Measurements from ENCODE around the gene CHRND.

Gene CHRND

GRCh38 chr2:232534940-232535651, 9.1 kb downstream of the CHRND start:
- Histone ChIP-seq H2AFZ (no peak overlapping the region), H3K4me3 (ENCODE audit: low read depth, low read length) (no peak overlapping the region), H3K79me2 (no peaks in the 10 kb centered on the region), H3K9ac (no peak overlapping the region), H3K27ac (no peak overlapping the region), H3K9me3 (ENCODE audit: control insufficient read depth, low read length) (no peaks in the 10 kb centered on the region), H3K27me3 (ENCODE audit: control insufficient read depth, insufficient read depth, low read length) (no peaks in the 10 kb centered on the region), H3K4me1 (no peaks in the 10 kb centered on the region), H3K4me2 (ENCODE audit: low read length) (no peak overlapping the region), H3K36me3 (ENCODE audit: control insufficient read depth, insufficient read depth, low read length) (no peaks in the 10 kb centered on the region)
- TF ChIP-seq CTCF (IDR thresholded peaks at IDR 0.05) = no peak

GRCh38 chr2:232535761-232536530, 10.0 kb downstream of the CHRND start:
- H3K9me3 ChIP-seq (ENCODE audit: control insufficient read depth, low read length) = no peaks in the 10 kb centered on the region
- no peak overlapping the region for H2AFZ ChIP-seq
- H3K4me1 ChIP-seq = no peaks in the 10 kb centered on the region
- H3K79me2 ChIP-seq = no peaks in the 10 kb centered on the region
- no peak for TF ChIP-seq CTCF (IDR thresholded peaks at IDR 0.05)
- no peak overlapping the region for H3K4me3 ChIP-seq (ENCODE audit: low read depth, low read length)
- no peak overlapping the region for H3K9ac ChIP-seq
- H3K4me2 ChIP-seq (ENCODE audit: low read length) = no peak overlapping the region
- no peaks in the 10 kb centered on the region for H3K36me3 ChIP-seq (ENCODE audit: control insufficient read depth, insufficient read depth, low read length)
- H3K27ac ChIP-seq = no peak overlapping the region
- H3K27me3 ChIP-seq (ENCODE audit: control insufficient read depth, insufficient read depth, low read length) = no peaks in the 10 kb centered on the region

GRCh38 chr2:232537079-232537478, 11.1 kb downstream of the CHRND start:
- H2AFZ ChIP-seq = no peak overlapping the region
- no peak overlapping the region for H3K27ac ChIP-seq
- H3K79me2 ChIP-seq = no peaks in the 10 kb centered on the region
- H3K4me3 ChIP-seq (ENCODE audit: low read depth, low read length) = no peak overlapping the region
- no peak overlapping the region for H3K4me2 ChIP-seq (ENCODE audit: low read length)
- no peaks in the 10 kb centered on the region for H3K27me3 ChIP-seq (ENCODE audit: control insufficient read depth, insufficient read depth, low read length)
- no peak overlapping the region for H3K9ac ChIP-seq
- H3K36me3 ChIP-seq (ENCODE audit: control insufficient read depth, insufficient read depth, low read length) = no peaks in the 10 kb centered on the region
- H3K9me3 ChIP-seq (ENCODE audit: control insufficient read depth, low read length) = no peaks in the 10 kb centered on the region
- no peak for TF ChIP-seq CTCF (IDR thresholded peaks at IDR 0.05)
- no peaks in the 10 kb centered on the region for H3K4me1 ChIP-seq

- no peak overlapping the region for H3K27ac ChIP-seq
- H3K9me3 ChIP-seq (ENCODE audit: control insufficient read depth, low read length) = no peaks in the 10 kb centered on the region
- no peak overlapping the region for H2AFZ ChIP-seq
- H3K79me2 ChIP-seq = no peaks in the 10 kb centered on the region
- H3K4me3 ChIP-seq (ENCODE audit: low read depth, low read length) = no peak overlapping the region
- H3K27me3 ChIP-seq (ENCODE audit: control insufficient read depth, insufficient read depth, low read length) = no peaks in the 10 kb centered on the region
- H3K4me2 ChIP-seq (ENCODE audit: low read length) = no peak overlapping the region
- no peak for TF ChIP-seq CTCF (IDR thresholded peaks at IDR 0.05)
- no peaks in the 10 kb centered on the region for H3K36me3 ChIP-seq (ENCODE audit: control insufficient read depth, insufficient read depth, low read length)
- no peak overlapping the region for H3K9ac ChIP-seq
- H3K4me1 ChIP-seq = no peaks in the 10 kb centered on the region
These were observed 11.5 kb downstream of the CHRND start for GRCh38 chr2:232537499-232537898.

Data from parathyroid adenoma (tissue), 2 donors.